HEK293T (cell line): ENCODE measurements around the gene RELB.

Experiments used
- CTCF ChIA-PET: fragments of 350-600 bp; formaldehyde crosslinking; extraction: SDS; loops from one replicate; lab custom pipeline; 2021; ENCODE audit warnings: antibody characterized with exemption, inconsistent platforms; lab: Yijun Ruan, JAX
- POLR2A ChIA-PET: fragments of 350-600 bp; formaldehyde crosslinking; extraction: SDS; loops from one replicate; lab custom pipeline; 2020; ENCODE audit warnings: antibody characterized with exemption, inconsistent platforms; lab: Yijun Ruan, JAX
- DNase-seq: peaks from one replicate; pipeline ENCODE4 v3.0.0; 2012; ENCODE audit warnings: mixed read lengths; ENCODE audit errors: extremely low spot score
- ARNT ChIP-seq: fragments of 450-650 bp; IDR thresholded peaks from 2 replicates; pipeline ENCODE4 v1.6.1; 2017; ENCODE audit warnings: mild to moderate bottlenecking
- BHLHE40 ChIP-seq: fragments of 450-650 bp; IDR thresholded peaks from 2 replicates; pipeline ENCODE4 v1.6.1; 2016; ENCODE audit warnings: mild to moderate bottlenecking, moderate library complexity, borderline replicate concordance
- CTBP1 ChIP-seq: fragments of 450-650 bp; IDR thresholded peaks from 2 replicates; pipeline ENCODE4 v1.6.1; 2016; ENCODE audit warnings: borderline replicate concordance
- ELF4 ChIP-seq: fragments of 450-650 bp; IDR thresholded peaks from 2 replicates; pipeline ENCODE4 v1.6.1; 2017; ENCODE audit warnings: antibody characterized with exemption
- FOXA1 ChIP-seq: fragments of 450-650 bp; IDR thresholded peaks from 2 replicates; pipeline ENCODE4 v1.6.1; 2016; ENCODE audit warnings: mild to moderate bottlenecking
- FOXK2 ChIP-seq: fragments of 450-650 bp; IDR thresholded peaks from 2 replicates; pipeline ENCODE4 v1.6.1; 2016; ENCODE audit warnings: mild to moderate bottlenecking
- FOXM1 ChIP-seq: fragments of 450-650 bp; IDR thresholded peaks from 2 replicates; pipeline ENCODE4 v1.6.1; 2017; ENCODE audit warnings: mild to moderate bottlenecking, borderline replicate concordance
- HDGF ChIP-seq: fragments of 450-650 bp; IDR thresholded peaks from 2 replicates; pipeline ENCODE4 v1.6.1; 2017; ENCODE audit warnings: antibody characterized with exemption, borderline replicate concordance
- L3MBTL2 ChIP-seq: fragments of 450-650 bp; conservative IDR thresholded peaks from 2 replicates; pipeline ENCODE4 v1.6.1; 2016; ENCODE audit warnings: mild to moderate bottlenecking
- LEF1 ChIP-seq: fragments of 450-650 bp; IDR thresholded peaks from 2 replicates; pipeline ENCODE4 v1.6.1; 2017; ENCODE audit warnings: mild to moderate bottlenecking, borderline replicate concordance
- NFRKB ChIP-seq: fragments of 450-650 bp; IDR thresholded peaks from 2 replicates; pipeline ENCODE4 v1.6.1; 2016; ENCODE audit warnings: mild to moderate bottlenecking, moderate library complexity
- PKNOX1 ChIP-seq: fragments of 450-650 bp; IDR thresholded peaks from 2 replicates; pipeline ENCODE4 v1.6.1; 2016
- SP1 ChIP-seq: fragments of 450-650 bp; IDR thresholded peaks from 2 replicates; pipeline ENCODE4 v1.6.1; 2017
- SUZ12 ChIP-seq: fragments of 450-650 bp; IDR thresholded peaks from 2 replicates; pipeline ENCODE4 v1.6.1; 2016; ENCODE audit warnings: mild to moderate bottlenecking
- TARDBP ChIP-seq: fragments of 450-650 bp; IDR thresholded peaks from 2 replicates; pipeline ENCODE4 v1.6.1; 2016
- ZNF384 ChIP-seq: fragments of 450-650 bp; IDR thresholded peaks from 2 replicates; pipeline ENCODE4 v1.6.1; 2016

The RELB gene

GRCh38 chr19:45003485-45003884 lies 2.2 kb downstream of the RELB start:
- CTCF ChIA-PET, result no interaction called here
- POLR2A ChIA-PET, result no interaction called here
- TF ChIP-seq FOXA1 (no peak), BHLHE40 (no peak), CTBP1 (no peak), ARNT (no peak), NFRKB (no peak), PKNOX1 (no peak), L3MBTL2 (no peak), FOXK2 (no peak), LEF1 (no peak), FOXM1 (no peak), ZNF384 (no peak), HDGF (no peak), SP1 (no peak), ELF4 (no peak), TARDBP (no peak), SUZ12 (no peak)
- no peak for DNase-seq

- ChIA-PET CTCF (no interaction called here), POLR2A (no interaction called here)
Observed at GRCh38 chr19:45005787-45006186, 4.5 kb downstream of the RELB start.

GRCh38 chr19:45008552-45008951 lies 7.3 kb downstream of the RELB start:
- POLR2A ChIA-PET, result interaction anchor here (1.1 kb wide), 1 partner anchor 30 kb away, joined by 3 read pairs; the partner anchor contains the start of gene CLASRP
- CTCF ChIA-PET, result no interaction called here
- TF ChIP-seq FOXA1 (no peak), HDGF (no peak)
- DNase-seq, result no peak

More at GRCh38 chr19:45005787-45006186, 4.5 kb downstream of the RELB start:
- TF ChIP-seq LEF1, result no peak
- no peak for TF ChIP-seq BHLHE40
- TF ChIP-seq TARDBP, result no peak
- TF ChIP-seq ELF4, result no peak
- no peak for TF ChIP-seq ARNT
- no peak for TF ChIP-seq FOXK2
- no peak for TF ChIP-seq SUZ12
- no peak for DNase-seq

GRCh38 chr19:45009625-45010255 lies 8.5 kb downstream of the RELB start:
- DNase-seq, result no peak
- no peak for TF ChIP-seq LEF1
- no peak for TF ChIP-seq TARDBP
- no peak for TF ChIP-seq FOXK2
- no peak for TF ChIP-seq ARNT
- TF ChIP-seq L3MBTL2, result no peak
- no peak for TF ChIP-seq BHLHE40
- no peak for TF ChIP-seq HDGF
- TF ChIP-seq SUZ12, result no peak
- TF ChIP-seq NFRKB, result no peak
- no peak for TF ChIP-seq PKNOX1
- no peak for TF ChIP-seq FOXA1
- no peak for TF ChIP-seq ZNF384
- TF ChIP-seq SP1, result no peak
- TF ChIP-seq FOXM1, result no peak
- no peak for TF ChIP-seq CTBP1
- no peak for TF ChIP-seq ELF4
- CTCF ChIA-PET, result no interaction called here
- POLR2A ChIA-PET, result interaction anchor here (0.7 kb wide), 1 partner anchor 69 kb away, joined by 3 read pairs; the partner anchor contains the start of gene GEMIN7

- ChIA-PET POLR2A (interaction anchor here (0.7 kb wide), 1 partner anchor 69 kb away, joined by 3 read pairs; the partner anchor contains the start of gene GEMIN7), CTCF (interaction anchor here (1.2 kb wide), 1 partner anchor 28 kb away, joined by 4 read pairs; the partner anchor contains the start of gene CLASRP)
- no peak for TF ChIP-seq FOXK2
- TF ChIP-seq CTBP1, result no peak
- DNase-seq, result no peak
Observed at GRCh38 chr19:45010306-45010705, 9.0 kb downstream of the RELB start.

GRCh38 chr19:45011959-45012358 lies 10.7 kb downstream of the RELB start:
- CTCF ChIA-PET, result no interaction called here
- DNase-seq, result no peak
- POLR2A ChIA-PET, result no interaction called here
- TF ChIP-seq ELF4 (no peak), ZNF384 (no peak), BHLHE40 (no peak), PKNOX1 (no peak), FOXM1 (no peak), HDGF (no peak), FOXK2 (no peak), ARNT (no peak), NFRKB (no peak)
